GM18511 (cell line): ENCODE results near the gene LRMDA.

ENCODE experiments used
- ATAC-seq: cut with Tn5 transposase; IDR thresholded peaks from one replicate; pipeline ENCODE4 v1.9.1; 2021; ENCODE audit warnings: mild to moderate bottlenecking, moderate library complexity; ENCODE audit not compliant: unreplicated experiment

The LRMDA gene

GRCh38 chr10:76546411-76546810 is 1115.0 kb downstream of the LRMDA start:
- ATAC-seq: no peak

- ATAC-seq: peak; percentile 87
Observed at GRCh38 chr10:76547352-76547972, 1116.0 kb downstream of the LRMDA start.

GRCh38 chr10:76548716-76549115 is 1117.3 kb downstream of the LRMDA start:
- ATAC-seq: no peak

- no peak for ATAC-seq
Observed at GRCh38 chr10:76549171-76549570, 1117.7 kb downstream of the LRMDA start.

- no peak for ATAC-seq
Observed at GRCh38 chr10:76550806-76551205, 1119.4 kb downstream of the LRMDA start.

- no peak for ATAC-seq
Observed at GRCh38 chr10:76552091-76552873, 1120.9 kb downstream of the LRMDA start.

GRCh38 chr10:76553263-76554032 is 1122.0 kb downstream of the LRMDA start:
- ATAC-seq: no peak

- ATAC-seq: no peak
Observed at GRCh38 chr10:76554033-76554408, 1122.6 kb downstream of the LRMDA start.

- no peak for ATAC-seq
Observed at GRCh38 chr10:76554478-76554877, 1123.1 kb downstream of the LRMDA start.

GRCh38 chr10:76555067-76555670 is 1123.7 kb downstream of the LRMDA start:
- ATAC-seq: no peak

GRCh38 chr10:76557366-76557765 is 1125.9 kb downstream of the LRMDA start:
- no peak for ATAC-seq

- ATAC-seq: no peak
Observed at GRCh38 chr10:76558586-76558985, 1127.2 kb downstream of the LRMDA start.

- ATAC-seq: no peak
Observed at GRCh38 chr10:76558996-76559891, 1127.8 kb downstream of the LRMDA start.

- ATAC-seq: no peak
Observed at GRCh38 chr10:76559892-76560220, 1128.4 kb downstream of the LRMDA start.

GRCh38 chr10:76560338-76560737 is 1128.9 kb downstream of the LRMDA start:
- no peak for ATAC-seq

- no peak for ATAC-seq
Observed at GRCh38 chr10:76563286-76563685, 1131.9 kb downstream of the LRMDA start.

GRCh38 chr10:76572021-76572420 is 1140.6 kb downstream of the LRMDA start:
- no peak for ATAC-seq

GRCh38 chr10:76576276-76576962 is 1145.0 kb downstream of the LRMDA start:
- no peak for ATAC-seq

GRCh38 chr10:76577455-76577854 is 1146.0 kb downstream of the LRMDA start:
- no peak for ATAC-seq
